ENCODE data around the gene ARHGAP12. TPM values are rescaled to one million over a fixed set of nuclear protein-coding genes. Genes with fewer than 3 reads are reported as not detected.

The ARHGAP12 gene
- total RNA-seq, 1 experiment from 2014 or later: 62.3 TPM

GRCh38 chr10:31792745-31793144 is 135.9 kb downstream of the ARHGAP12 start:
- intact Hi-C loops (cut with micrococcal nuclease; ENCODE audit: unreplicated experiment): no loop called here
- ChIA-PET CTCF (no interaction called here), POLR2A (interaction anchor here (0.5 kb wide), 1 partner anchor 101 kb away, joined by 6 read pairs; no protein-coding TSS in a partner anchor)
- Mint-ChIP-seq H3K4me3 (ENCODE audit: unreplicated experiment) (no peak overlapping the region), H3K9me3 (ENCODE audit: unreplicated experiment) (peaks cover 25% of the 10 kb centered on the region), H3K27me3 (ENCODE audit: insufficient read depth, unreplicated experiment) (peaks cover 11% of the 10 kb centered on the region), H3K36me3 (ENCODE audit: insufficient read depth, unreplicated experiment) (no peaks in the 10 kb centered on the region), H3K4me1 (ENCODE audit: low read depth, unreplicated experiment) (no peaks in the 10 kb centered on the region), H3K27ac (ENCODE audit: unreplicated experiment) (no peak overlapping the region)
- H3K9me3 ChIP-seq: 0 out of 2 replicates have a peak, but pooled peaks cover 3% of the 10 kb centered on the region
- no peaks in the 10 kb centered on the region for H3K4me1 ChIP-seq
- H3K36me3 ChIP-seq (ENCODE audit: control insufficient read depth, insufficient read depth, low read length): no peaks in the 10 kb centered on the region
- no peak for DNase-seq
- no peaks in the 10 kb centered on the region for H3K27me3 ChIP-seq (replicated peaks; ENCODE audit: control insufficient read depth, insufficient read depth, low read length)
- TF ChIP-seq CTCF (IDR thresholded peaks at IDR 0.05; ENCODE audit: insufficient read depth in 1 of 2, low read depth in 1 of 2, low read length in 1 of 2, severe bottlenecking in 1 of 2, unreplicated experiment in 1 of 2): no peak
- BruUV-seq (replicated peaks): no TSS peak
- no peak overlapping the region for H3K4me3 ChIP-seq (ENCODE audit: low read depth, low read length)

GRCh38 chr10:31789555-31789954 is 139.1 kb downstream of the ARHGAP12 start:
- Histone ChIP-seq H3K27me3 (replicated peaks; ENCODE audit: control insufficient read depth, insufficient read depth, low read length) (no peaks in the 10 kb centered on the region), H3K4me1 (no peaks in the 10 kb centered on the region), H3K9me3 (0 out of 2 replicates have a peak, but pooled peaks cover 3% of the 10 kb centered on the region), H3K36me3 (ENCODE audit: control insufficient read depth, insufficient read depth, low read length) (no peaks in the 10 kb centered on the region), H3K4me3 (ENCODE audit: low read depth, low read length) (no peak overlapping the region)
- CTCF ChIA-PET: no interaction called here
- no peak for DNase-seq
- Mint-ChIP-seq H3K4me3 (ENCODE audit: unreplicated experiment) (no peak overlapping the region), H3K27me3 (ENCODE audit: insufficient read depth, unreplicated experiment) (peaks cover 11% of the 10 kb centered on the region), H3K9me3 (ENCODE audit: unreplicated experiment) (peaks cover 25% of the 10 kb centered on the region), H3K36me3 (ENCODE audit: insufficient read depth, unreplicated experiment) (no peaks in the 10 kb centered on the region), H3K27ac (ENCODE audit: unreplicated experiment) (no peak overlapping the region), H3K4me1 (ENCODE audit: low read depth, unreplicated experiment) (no peaks in the 10 kb centered on the region)
- POLR2A ChIA-PET: no interaction called here
- intact Hi-C loops (cut with micrococcal nuclease; ENCODE audit: unreplicated experiment): no loop called here
- BruUV-seq (replicated peaks): no TSS peak
- TF ChIP-seq CTCF (IDR thresholded peaks at IDR 0.05; ENCODE audit: insufficient read depth in 1 of 2, low read depth in 1 of 2, low read length in 1 of 2, severe bottlenecking in 1 of 2, unreplicated experiment in 1 of 2): no peak

GRCh38 chr10:31782701-31783100 is 145.9 kb downstream of the ARHGAP12 start:
- CTCF ChIA-PET: no interaction called here

More at GRCh38 chr10:31782701-31783100, 145.9 kb downstream of the ARHGAP12 start:
- no peak overlapping the region for H3K4me3 Mint-ChIP-seq (ENCODE audit: unreplicated experiment)
- peaks cover 10% of the 10 kb centered on the region for H3K27me3 Mint-ChIP-seq (ENCODE audit: insufficient read depth, unreplicated experiment)
- Histone ChIP-seq H3K9me3 (no peaks in the 10 kb centered on the region), H3K36me3 (ENCODE audit: control insufficient read depth, insufficient read depth, low read length) (no peaks in the 10 kb centered on the region), H3K4me3 (ENCODE audit: low read depth, low read length) (no peak overlapping the region), H3K27me3 (replicated peaks; ENCODE audit: control insufficient read depth, insufficient read depth, low read length) (no peaks in the 10 kb centered on the region), H3K4me1 (no peaks in the 10 kb centered on the region)
- DNase-seq: no peak
- POLR2A ChIA-PET: no interaction called here
- H3K36me3 Mint-ChIP-seq (ENCODE audit: insufficient read depth, unreplicated experiment): no peaks in the 10 kb centered on the region
- no peak for TF ChIP-seq CTCF (IDR thresholded peaks at IDR 0.05; ENCODE audit: insufficient read depth in 1 of 2, low read depth in 1 of 2, low read length in 1 of 2, severe bottlenecking in 1 of 2, unreplicated experiment in 1 of 2)
- BruUV-seq (replicated peaks): no TSS peak
- intact Hi-C loops (cut with micrococcal nuclease; ENCODE audit: unreplicated experiment): no loop called here
- H3K9me3 Mint-ChIP-seq (ENCODE audit: unreplicated experiment): no peaks in the 10 kb centered on the region
- H3K27ac Mint-ChIP-seq (ENCODE audit: unreplicated experiment): no peak overlapping the region
- no peaks in the 10 kb centered on the region for H3K4me1 Mint-ChIP-seq (ENCODE audit: low read depth, unreplicated experiment)

Data from Caco-2 (cell line).